HEK293 (cell line): ENCODE results near the gene SLC46A1.

Experiments used
- SCRT1 ChIP-seq: fragments of 450-650 bp; formaldehyde crosslinking; IDR thresholded peaks from 2 replicates; pipeline ENCODE4 v1.5.1; 2016; ENCODE audit warnings: missing biosample characterization, missing genetic modification characterization, borderline replicate concordance
- SP2 ChIP-seq: fragments of 450-650 bp; formaldehyde crosslinking; IDR thresholded peaks from 2 replicates; pipeline ENCODE4 v1.5.1; 2016; ENCODE audit warnings: missing biosample characterization, missing genetic modification characterization
- YY1 ChIP-seq: fragments of 450-650 bp; formaldehyde crosslinking; IDR thresholded peaks from 2 replicates; pipeline ENCODE4 v1.5.1; 2018; ENCODE audit warnings: missing biosample characterization, missing genetic modification characterization
- ZBTB20 ChIP-seq: fragments of 450-650 bp; formaldehyde crosslinking; IDR thresholded peaks from 2 replicates; pipeline ENCODE4 v1.5.1; 2016; ENCODE audit warnings: missing biosample characterization, missing genetic modification characterization
- ZNF140 ChIP-seq: fragments of 450-650 bp; formaldehyde crosslinking; IDR thresholded peaks from 2 replicates; pipeline ENCODE4 v1.5.1; 2016; ENCODE audit warnings: missing biosample characterization, missing genetic modification characterization
- ZNF175 ChIP-seq: fragments of 450-650 bp; formaldehyde crosslinking; IDR thresholded peaks from 2 replicates; pipeline ENCODE4 v1.5.1; 2016; ENCODE audit warnings: missing biosample characterization, missing genetic modification characterization
- ZNF292 ChIP-seq: fragments of 450-650 bp; formaldehyde crosslinking; IDR thresholded peaks from 2 replicates; pipeline ENCODE4 v1.5.1; 2016; ENCODE audit warnings: low read depth, missing biosample characterization, missing genetic modification characterization, borderline replicate concordance
- ZNF302 ChIP-seq: fragments of 450-650 bp; formaldehyde crosslinking; IDR thresholded peaks from 2 replicates; pipeline ENCODE4 v1.5.1; 2016; ENCODE audit warnings: missing biosample characterization, missing genetic modification characterization, low read depth
- ZNF350 ChIP-seq: fragments of 450-650 bp; formaldehyde crosslinking; IDR thresholded peaks from 2 replicates; pipeline ENCODE4 v1.5.0; 2017; ENCODE audit warnings: missing biosample characterization, mild to moderate bottlenecking, missing genetic modification characterization
- ZNF48 ChIP-seq: fragments of 450-650 bp; formaldehyde crosslinking; IDR thresholded peaks from 2 replicates; pipeline ENCODE4 v1.5.1; 2016; ENCODE audit warnings: missing biosample characterization, missing genetic modification characterization
- TF ChIP-seq, protein P1 (sequence below): fragments of 450-650 bp; formaldehyde crosslinking; IDR thresholded peaks from 2 replicates; pipeline ENCODE4 v1.5.1; 2016; ENCODE audit warnings: missing biosample characterization, missing genetic modification characterization
- TF ChIP-seq, protein P2 (sequence below): sonication (generic); formaldehyde crosslinking; IDR thresholded peaks from 2 replicates; pipeline ENCODE4 v1.8.1; 2022; ENCODE audit warnings: mild to moderate bottlenecking, moderate library complexity, missing genetic modification reagents
- TF ChIP-seq, protein P3 (sequence below): fragments of 450-650 bp; formaldehyde crosslinking; IDR thresholded peaks from 2 replicates; pipeline ENCODE4 v1.5.1; 2016; ENCODE audit warnings: missing biosample characterization, missing genetic modification characterization, borderline replicate concordance
- TF ChIP-seq, protein P4 (sequence below): fragments of 450-650 bp; formaldehyde crosslinking; IDR thresholded peaks from 2 replicates; pipeline ENCODE4 v1.5.1; 2016; ENCODE audit warnings: missing biosample characterization, missing genetic modification characterization

DNA sequence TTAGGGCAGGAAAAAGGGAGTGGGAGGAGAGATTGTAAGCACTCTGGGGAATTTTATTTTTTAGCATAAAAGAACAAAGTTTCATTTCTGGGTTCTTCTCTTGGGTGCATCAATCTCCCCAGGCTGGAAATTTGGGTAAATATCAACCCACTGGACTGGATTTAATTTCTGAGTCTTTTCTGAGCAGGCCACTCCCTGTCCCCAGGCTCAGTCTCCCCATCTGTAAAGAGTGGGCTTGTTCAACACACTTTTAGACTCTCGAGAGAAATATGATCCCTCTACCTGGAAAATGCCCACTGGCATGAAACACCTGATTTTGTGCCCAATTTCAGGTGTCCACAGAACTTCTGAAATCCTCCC is 35.3 kb downstream of the SLC46A1 start:
- TF ChIP-seq, protein P1, sequence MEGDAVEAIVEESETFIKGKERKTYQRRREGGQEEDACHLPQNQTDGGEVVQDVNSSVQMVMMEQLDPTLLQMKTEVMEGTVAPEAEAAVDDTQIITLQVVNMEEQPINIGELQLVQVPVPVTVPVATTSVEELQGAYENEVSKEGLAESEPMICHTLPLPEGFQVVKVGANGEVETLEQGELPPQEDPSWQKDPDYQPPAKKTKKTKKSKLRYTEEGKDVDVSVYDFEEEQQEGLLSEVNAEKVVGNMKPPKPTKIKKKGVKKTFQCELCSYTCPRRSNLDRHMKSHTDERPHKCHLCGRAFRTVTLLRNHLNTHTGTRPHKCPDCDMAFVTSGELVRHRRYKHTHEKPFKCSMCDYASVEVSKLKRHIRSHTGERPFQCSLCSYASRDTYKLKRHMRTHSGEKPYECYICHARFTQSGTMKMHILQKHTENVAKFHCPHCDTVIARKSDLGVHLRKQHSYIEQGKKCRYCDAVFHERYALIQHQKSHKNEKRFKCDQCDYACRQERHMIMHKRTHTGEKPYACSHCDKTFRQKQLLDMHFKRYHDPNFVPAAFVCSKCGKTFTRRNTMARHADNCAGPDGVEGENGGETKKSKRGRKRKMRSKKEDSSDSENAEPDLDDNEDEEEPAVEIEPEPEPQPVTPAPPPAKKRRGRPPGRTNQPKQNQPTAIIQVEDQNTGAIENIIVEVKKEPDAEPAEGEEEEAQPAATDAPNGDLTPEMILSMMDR (tag by site-specific recombination) = no peak
- TF ChIP-seq, protein P2, sequence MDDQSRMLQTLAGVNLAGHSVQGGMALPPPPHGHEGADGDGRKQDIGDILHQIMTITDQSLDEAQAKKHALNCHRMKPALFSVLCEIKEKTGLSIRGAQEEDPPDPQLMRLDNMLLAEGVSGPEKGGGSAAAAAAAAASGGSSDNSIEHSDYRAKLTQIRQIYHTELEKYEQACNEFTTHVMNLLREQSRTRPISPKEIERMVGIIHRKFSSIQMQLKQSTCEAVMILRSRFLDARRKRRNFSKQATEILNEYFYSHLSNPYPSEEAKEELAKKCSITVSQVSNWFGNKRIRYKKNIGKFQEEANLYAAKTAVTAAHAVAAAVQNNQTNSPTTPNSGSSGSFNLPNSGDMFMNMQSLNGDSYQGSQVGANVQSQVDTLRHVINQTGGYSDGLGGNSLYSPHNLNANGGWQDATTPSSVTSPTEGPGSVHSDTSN (CRISPR knock-in tag) = no peak
- TF ChIP-seq ZNF302 (tag by site-specific recombination) = no peak
- TF ChIP-seq SP2 (tag by site-specific recombination) = no peak
- no peak for TF ChIP-seq ZBTB20
- no peak for TF ChIP-seq YY1 (tag by site-specific recombination)
- TF ChIP-seq, protein P3, sequence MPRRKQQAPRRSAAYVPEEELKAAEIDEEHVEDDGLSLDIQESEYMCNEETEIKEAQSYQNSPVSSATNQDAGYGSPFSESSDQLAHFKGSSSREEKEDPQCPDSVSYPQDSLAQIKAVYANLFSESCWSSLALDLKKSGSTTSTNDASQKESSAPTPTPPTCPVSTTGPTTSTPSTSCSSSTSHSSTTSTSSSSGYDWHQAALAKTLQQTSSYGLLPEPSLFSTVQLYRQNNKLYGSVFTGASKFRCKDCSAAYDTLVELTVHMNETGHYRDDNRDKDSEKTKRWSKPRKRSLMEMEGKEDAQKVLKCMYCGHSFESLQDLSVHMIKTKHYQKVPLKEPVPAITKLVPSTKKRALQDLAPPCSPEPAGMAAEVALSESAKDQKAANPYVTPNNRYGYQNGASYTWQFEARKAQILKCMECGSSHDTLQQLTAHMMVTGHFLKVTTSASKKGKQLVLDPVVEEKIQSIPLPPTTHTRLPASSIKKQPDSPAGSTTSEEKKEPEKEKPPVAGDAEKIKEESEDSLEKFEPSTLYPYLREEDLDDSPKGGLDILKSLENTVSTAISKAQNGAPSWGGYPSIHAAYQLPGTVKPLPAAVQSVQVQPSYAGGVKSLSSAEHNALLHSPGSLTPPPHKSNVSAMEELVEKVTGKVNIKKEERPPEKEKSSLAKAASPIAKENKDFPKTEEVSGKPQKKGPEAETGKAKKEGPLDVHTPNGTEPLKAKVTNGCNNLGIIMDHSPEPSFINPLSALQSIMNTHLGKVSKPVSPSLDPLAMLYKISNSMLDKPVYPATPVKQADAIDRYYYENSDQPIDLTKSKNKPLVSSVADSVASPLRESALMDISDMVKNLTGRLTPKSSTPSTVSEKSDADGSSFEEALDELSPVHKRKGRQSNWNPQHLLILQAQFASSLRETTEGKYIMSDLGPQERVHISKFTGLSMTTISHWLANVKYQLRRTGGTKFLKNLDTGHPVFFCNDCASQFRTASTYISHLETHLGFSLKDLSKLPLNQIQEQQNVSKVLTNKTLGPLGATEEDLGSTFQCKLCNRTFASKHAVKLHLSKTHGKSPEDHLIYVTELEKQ = no peak
- TF ChIP-seq ZNF140 (tag by site-specific recombination) = no peak
- no peak for TF ChIP-seq ZNF175
- no peak for TF ChIP-seq ZNF48 (tag by site-specific recombination)
- TF ChIP-seq, protein P4, sequence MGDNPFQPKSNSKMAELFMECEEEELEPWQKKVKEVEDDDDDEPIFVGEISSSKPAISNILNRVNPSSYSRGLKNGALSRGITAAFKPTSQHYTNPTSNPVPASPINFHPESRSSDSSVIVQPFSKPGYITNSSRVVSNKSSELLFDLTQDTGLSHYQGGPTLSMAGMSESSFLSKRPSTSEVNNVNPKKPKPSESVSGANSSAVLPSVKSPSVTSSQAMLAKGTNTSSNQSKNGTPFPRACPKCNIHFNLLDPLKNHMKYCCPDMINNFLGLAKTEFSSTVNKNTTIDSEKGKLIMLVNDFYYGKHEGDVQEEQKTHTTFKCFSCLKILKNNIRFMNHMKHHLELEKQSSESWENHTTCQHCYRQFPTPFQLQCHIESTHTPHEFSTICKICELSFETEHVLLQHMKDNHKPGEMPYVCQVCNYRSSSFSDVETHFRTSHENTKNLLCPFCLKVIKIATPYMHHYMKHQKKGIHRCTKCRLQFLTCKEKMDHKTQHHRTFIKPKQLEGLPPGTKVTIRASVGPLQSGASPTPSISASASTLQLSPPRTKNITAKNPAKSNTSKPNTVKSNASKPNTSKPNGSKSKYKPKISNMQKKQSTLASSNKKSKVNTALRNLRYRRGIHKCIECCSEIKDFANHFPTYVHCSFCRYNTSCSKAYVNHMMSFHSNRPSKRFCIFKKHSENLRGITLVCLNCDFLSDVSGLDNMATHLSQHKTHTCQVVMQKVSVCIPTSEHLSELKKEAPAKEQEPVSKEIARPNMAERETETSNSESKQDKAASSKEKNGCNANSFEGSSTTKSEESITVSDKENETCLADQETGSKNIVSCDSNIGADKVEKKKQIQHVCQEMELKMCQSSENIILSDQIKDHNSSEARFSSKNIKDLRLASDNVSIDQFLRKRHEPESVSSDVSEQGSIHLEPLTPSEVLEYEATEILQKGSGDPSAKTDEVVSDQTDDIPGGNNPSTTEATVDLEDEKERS (tag by site-specific recombination) = no peak
- TF ChIP-seq ZNF350 (tag by site-specific recombination) = no peak
- no peak for TF ChIP-seq ZNF292
- TF ChIP-seq SCRT1 (tag by site-specific recombination) = no peak
